Measurements from ENCODE around the gene FGF3. TPM values are rescaled to one million over a fixed set of nuclear protein-coding genes. Genes with fewer than 3 reads are reported as not detected.

Gene FGF3
- total and polyA plus RNA-seq, 9 of the 15 experiments (the other 6 are each of a cell fraction or from before 2014, with no cell fraction given), result not detected

GRCh38 chr11:69863544-69864200, 44.5 kb upstream of the FGF3 start:
- no peak overlapping the region for H3K4me3 ChIP-seq
- no peak overlapping the region for H3K27ac ChIP-seq (ENCODE audit: extremely low read depth, low read depth, low read length)
- no peaks in the 10 kb centered on the region for H3K79me2 ChIP-seq (ENCODE audit: control insufficient read depth, insufficient read depth, low read length)
- BruUV-seq (replicated peaks), result no TSS peak
- ATAC-seq, result no peak
- peaks cover 0 to 13% of the 10 kb centered on the region in 2 experiments; a peak in 2 of 5 replicates for H3K4me1 ChIP-seq (replicated peaks in 1 of 2; ENCODE audit: control insufficient read depth in 2 of 2, insufficient read depth in 2 of 2, low read length in 2 of 2)
- intact Hi-C loops (cut with micrococcal nuclease), result no loop called here
- H3K9ac ChIP-seq (ENCODE audit: insufficient read depth in 1 of 2, low read depth in 2 of 2, low read length in 2 of 2), result no peak overlapping the region
- in situ Hi-C loops (cut with MboI), result no loop called here
- ChIA-PET POLR2A (interaction anchor here (1.1 kb wide), 1 partner anchor 30 kb away, joined by 3 read pairs; no protein-coding TSS in a partner anchor), CTCF (ENCODE audit: low intra/inter-chr PET ratio) (no interaction called here)
- no peaks in the 10 kb centered on the region for H3K9me1 ChIP-seq (ENCODE audit: control insufficient read depth, insufficient read depth, low read length)
- no peaks in the 10 kb centered on the region for H3K9me3 ChIP-seq (replicated peaks; ENCODE audit: control insufficient read depth, insufficient read depth, low read depth, low read length)
- 2% methylated on average over 14 of the region's 17 CpGs for WGBS (ENCODE audit: insufficient coverage, low coverage, missing lambda C conversion rate)
- no peaks in the 10 kb centered on the region for H3K36me3 ChIP-seq (ENCODE audit: control insufficient read depth, insufficient read depth, low read length)
- no peak overlapping the region for H2AFZ ChIP-seq (ENCODE audit: low read depth, low read length)
- peaks cover 17% of the 10 kb centered on the region for H4K20me1 ChIP-seq (replicated peaks; ENCODE audit: control insufficient read depth, insufficient read depth, low read length)
- no peak for TF ChIP-seq CCNT2 (IDR thresholded peaks at IDR 0.05; ENCODE audit: borderline replicate concordance, extremely low read depth, insufficient read length, low read depth, low read length)
- no peak for TF ChIP-seq CHD4 (IDR thresholded peaks at IDR 0.05; ENCODE audit: insufficient read depth, insufficient replicate concordance, low read depth, low read length, poor library complexity, severe bottlenecking)
- TF ChIP-seq SOX6 (IDR thresholded peaks at IDR 0.05), result no peak
- no peak overlapping the region for H3K4me2 ChIP-seq (ENCODE audit: insufficient read depth, low read length)
- peaks cover 31 to 79% of the 10 kb centered on the region in 2 experiments for H3K27me3 ChIP-seq (ENCODE audit: control insufficient read depth in 2 of 2, insufficient read depth in 2 of 2, low read length in 2 of 2)
- no peak for FAIRE-seq
- DNase-seq (ENCODE audit: extremely low read depth in 1 of 4, low spot score in 3 of 4), result no peak

All from K562 (cell line).